NCI-H2107 treated with DMSO at 0.1 percent for 48 hours (cell line): ENCODE results near the gene SHF.

Experiments
- DNase-seq: peaks from one replicate; lab custom pipeline; 2025; ENCODE audit not compliant: unreplicated experiment; lab: John Stamatoyannopoulos, UW

The SHF gene

DNA sequence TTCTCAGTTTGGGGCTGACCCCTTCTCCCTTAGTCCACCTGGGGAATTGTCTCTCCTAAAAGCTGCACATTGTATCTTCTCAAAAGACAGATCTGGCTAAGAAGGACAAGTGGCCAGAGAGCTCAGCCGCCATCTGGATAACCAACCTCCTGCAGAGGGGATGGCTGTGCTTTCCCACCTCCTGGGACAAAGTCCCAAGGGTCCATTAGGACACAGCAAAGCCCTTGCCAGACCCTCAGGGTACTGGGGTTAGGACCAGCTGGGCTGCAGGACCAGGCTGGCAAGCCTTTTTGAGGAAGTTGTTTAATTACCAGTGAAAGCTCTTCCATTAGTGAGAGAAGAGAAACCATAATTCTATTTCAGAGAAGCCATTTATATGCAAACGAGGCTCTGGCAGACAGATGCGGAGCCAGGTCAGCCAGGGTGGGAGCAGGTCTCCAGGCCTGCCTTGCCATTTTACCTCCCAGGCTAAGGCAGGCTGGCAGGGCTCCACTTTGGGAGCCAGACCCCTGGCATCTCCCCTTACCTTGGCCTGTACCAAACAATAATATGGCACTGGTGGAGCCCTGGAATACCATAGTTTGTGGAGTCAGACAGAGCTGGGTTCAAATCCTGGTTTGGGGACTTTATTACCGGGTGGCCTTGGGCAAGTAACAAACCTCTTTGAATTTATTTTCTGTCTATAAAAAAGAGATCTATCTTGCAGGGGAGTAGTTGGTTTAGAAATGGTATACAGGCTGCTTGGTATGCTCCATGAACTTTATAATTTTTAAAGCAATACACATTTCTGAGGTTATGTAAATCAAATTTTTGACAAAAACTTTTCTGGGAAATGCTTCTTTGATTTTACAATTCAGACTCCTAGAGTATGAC lies 17.9 kb downstream of the SHF start:
- DNase-seq, result no peak

DNA sequence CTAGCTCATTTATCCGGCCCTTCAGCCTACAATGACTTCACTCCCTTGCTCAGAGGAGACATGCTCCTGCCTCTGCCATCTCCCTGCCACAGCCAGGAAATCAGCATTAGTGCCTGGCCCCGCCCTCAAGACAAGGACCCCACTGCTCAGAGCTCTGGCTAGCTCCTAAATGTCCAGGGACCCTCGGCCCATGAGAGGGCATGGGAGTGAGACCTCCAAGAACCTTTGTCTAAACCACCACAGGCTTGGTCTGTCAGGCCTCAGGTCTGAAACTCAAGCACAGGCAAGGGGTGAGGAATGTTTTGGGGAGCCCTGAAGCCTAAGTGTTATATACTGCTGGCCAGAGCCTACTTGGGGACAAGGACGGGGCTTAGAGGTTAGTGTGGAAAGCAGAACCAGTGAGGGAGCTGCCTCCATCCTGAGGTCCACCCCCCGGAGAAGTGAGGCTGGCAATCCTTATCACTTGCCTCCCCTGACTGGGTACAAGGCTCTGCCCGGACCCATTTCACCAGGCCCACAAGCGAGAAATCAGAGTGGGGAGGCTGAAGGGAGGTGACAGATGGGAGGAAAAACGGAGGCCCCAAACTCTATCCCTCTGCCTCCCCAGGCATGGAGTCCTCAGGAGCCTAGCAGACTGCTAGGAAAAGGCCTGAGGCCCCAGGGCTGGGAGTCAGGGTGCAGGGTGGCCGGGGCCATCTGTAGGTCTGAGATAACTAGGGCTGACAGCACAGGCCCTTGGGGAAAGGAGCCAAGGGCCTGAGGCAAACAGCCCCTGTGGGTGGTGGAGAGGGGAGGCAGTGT lies 18.8 kb downstream of the SHF start:
- DNase-seq, result no peak

- no peak for DNase-seq
These were observed 19.5 kb downstream of the SHF start for GRCh38 chr15:45168286-45168685.

DNA sequence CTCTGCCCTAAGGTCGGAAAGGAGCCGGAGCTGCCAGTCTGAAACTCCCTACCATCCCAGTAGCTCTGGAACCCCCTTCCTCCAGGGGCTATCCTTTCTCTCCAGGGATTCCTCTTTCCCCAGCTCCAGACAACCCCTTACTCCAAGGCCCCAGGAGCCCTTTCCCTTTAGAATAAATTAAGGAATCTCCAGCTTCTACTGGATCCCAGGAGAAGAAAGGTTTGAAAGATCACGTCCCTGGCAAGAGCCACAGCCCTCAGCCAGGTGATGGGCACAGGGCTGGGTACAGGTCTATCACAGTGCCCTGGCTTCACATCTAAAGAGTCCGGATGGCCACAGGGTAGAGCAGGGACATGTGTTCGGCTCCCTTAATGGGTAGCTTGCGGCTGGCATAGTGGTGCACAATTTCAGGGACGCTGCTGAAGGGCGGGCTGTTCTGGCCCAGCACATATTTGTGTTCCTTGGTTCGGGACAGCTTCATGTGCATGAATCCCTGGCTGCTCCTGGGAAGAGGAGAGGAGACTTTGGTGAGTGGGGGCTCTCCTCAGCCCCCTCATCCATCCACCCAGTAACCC lies 20.0 kb downstream of the SHF start:
- DNase-seq, result no peak

- DNase-seq, result peak; percentile 32
These were observed 20.7 kb downstream of the SHF start for GRCh38 chr15:45166834-45167630.

DNA sequence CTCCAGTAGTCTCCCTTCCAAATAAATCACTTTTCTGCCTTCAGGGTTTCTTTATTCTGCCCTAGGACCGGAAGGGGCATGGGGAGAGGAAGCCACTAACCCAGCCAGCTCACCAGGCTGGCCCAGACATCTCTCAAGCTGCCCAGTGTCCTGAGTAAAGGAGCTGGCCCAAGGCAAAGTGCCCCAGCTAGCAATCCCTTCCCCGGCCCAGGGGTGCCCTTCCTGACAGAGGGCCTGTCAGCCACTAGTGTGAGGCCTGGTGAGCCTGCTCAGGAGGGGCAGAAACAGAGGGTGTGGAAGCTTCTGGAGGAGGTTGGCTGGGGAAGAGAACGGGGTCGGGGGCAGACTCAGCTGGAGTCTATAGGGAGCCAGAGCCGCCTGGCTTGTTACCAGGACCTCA lies 22.2 kb downstream of the SHF start:
- DNase-seq, result no peak

- no peak for DNase-seq
These were observed 22.9 kb downstream of the SHF start for GRCh38 chr15:45164914-45165313.

DNA sequence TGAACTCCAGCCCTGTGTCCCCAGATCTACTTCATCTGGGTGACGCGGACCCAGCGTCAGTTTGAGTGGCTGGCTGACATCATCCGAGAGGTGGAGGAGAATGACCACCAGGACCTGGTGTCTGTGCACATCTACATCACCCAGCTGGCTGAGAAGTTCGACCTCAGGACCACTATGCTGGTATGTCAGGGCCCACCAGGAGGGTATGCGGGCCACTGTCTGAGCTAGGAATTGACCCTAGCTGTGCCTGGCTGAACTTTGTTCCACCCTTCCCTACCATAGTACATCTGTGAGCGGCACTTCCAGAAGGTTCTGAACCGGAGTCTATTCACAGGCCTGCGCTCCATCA lies 24.3 kb downstream of the SHF start:
- DNase-seq, result no peak

- DNase-seq, result peak; percentile 37
These were observed 24.8 kb downstream of the SHF start for GRCh38 chr15:45162771-45163507.

GRCh38 chr15:45161666-45162065 lies 26.1 kb downstream of the SHF start:
- DNase-seq, result no peak

- DNase-seq, result peak; percentile 51
These were observed 29.8 kb downstream of the SHF start for GRCh38 chr15:45157974-45158373.

DNA sequence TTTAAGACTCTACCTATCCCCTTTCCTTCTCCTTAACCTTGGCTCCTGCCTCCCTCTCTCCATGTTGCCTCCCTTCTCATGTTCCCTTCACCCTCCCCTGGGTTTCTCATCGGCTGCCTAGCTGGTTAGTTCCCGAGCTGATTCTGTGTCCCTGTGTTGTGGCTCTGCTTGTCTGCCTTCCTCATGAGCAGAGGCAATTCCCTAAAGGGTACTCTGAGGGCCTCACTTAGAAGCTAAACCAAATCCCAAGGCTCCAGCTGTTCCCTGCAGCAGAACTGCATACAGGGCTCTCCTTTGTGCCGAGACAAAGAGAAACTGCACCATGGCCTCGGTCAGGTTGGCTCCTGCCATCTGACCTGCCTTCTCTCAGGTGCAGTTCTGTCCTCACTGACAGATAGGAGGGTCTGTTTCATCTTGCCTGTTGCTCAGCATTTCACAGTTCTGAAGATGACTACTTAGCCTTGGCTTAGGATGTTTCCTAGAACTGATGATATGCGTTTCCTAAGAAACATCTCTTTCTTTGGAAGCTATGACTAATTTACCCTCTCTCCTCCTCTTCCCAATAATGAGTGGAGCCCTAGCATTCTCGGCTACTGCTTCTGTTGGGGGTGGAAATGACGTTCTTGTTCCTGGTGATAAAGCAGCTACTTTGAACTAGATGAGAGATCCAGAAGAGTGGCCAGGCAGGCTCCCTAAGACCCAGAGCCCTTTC lies 30.9 kb downstream of the SHF start:
- peak; percentile 47 for DNase-seq

DNA sequence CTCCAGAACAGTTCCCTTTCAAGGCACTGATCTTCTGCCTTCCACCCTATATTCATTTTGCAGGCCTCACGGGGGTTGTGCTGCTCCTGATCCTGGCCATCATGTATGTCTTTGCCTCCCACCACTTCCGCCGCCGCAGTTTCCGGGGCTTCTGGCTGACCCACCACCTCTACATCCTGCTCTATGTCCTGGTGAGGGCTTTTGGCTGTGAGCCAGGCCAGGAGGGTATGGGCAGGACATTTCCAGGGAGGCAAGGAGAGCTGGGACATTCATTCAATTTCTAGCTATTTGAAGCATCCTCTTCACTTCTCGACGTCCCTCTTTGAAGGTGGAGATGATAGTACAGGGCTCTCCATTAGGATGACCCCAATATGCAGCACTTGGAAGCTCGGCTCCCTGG lies 32.0 kb downstream of the SHF start:
- DNase-seq, result no peak

GRCh38 chr15:45151998-45152828 lies 35.6 kb downstream of the SHF start:
- no peak for DNase-seq

DNA sequence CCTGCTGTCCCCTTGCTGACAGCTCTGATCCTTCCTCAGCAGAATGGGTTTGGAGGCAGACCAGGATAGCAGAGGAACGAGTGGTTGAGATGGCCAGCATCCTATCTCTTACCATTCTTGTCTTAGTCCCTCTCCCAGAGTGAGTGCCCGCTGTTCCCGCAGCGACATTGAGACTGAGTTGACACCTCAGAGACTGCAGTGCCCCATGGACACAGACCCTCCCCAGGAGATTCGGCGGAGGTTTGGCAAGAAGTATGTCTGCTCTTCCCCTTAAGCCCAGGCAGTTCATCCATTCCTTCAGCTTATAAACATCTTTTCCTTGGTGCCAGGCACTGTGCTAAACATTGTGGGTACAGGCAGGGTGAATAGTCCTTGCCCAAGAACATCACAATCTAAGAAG lies 36.8 kb downstream of the SHF start:
- DNase-seq, result no peak

DNA sequence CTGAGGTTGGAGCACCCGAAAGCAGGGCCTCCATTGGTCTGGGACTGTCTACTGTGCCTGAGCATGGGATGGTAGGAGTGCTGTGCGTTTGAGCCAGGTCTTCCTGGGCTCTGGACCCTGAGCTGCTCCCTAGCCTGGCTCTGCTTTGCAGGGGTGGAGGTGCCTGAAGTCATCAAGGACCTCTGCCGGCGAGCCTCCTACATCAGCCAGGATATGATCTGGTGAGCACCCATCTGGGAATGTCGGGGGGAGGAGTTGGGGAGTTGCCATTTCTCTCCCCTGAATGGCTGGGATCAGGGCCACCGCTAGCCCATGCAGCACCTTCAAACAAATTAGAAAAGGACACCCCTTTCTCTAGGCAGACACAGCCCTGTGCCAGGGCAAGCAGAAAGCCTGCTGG lies 37.3 kb downstream of the SHF start:
- DNase-seq, result no peak

- DNase-seq, result no peak
These were observed 38.7 kb downstream of the SHF start for GRCh38 chr15:45149060-45149459.

GRCh38 chr15:45148076-45149059 lies 39.4 kb downstream of the SHF start:
- no peak for DNase-seq
